Measurements from ENCODE around the gene LOC128125822.

- TF ChIP-seq CTCF (conservative IDR thresholded peaks at IDR 0.05 in 1 of 2, IDR thresholded peaks at IDR 0.05 in 1 of 2; ENCODE audit: extremely low read depth in 1 of 2, insufficient read depth in 1 of 2, low read depth in 1 of 2, low read length in 2 of 2) = no peak
- TF ChIP-seq EZH2 (IDR thresholded peaks at IDR 0.05; ENCODE audit: borderline replicate concordance, low read length) = no peak
Measured at GRCh38 chr6:63611560-63611959, 39.3 kb downstream of the LOC128125822 start.

All from mammary epithelial cell (primary cell).